Duodenal mucosa (tissue), 2 donors: ENCODE data around the gene LIMCH1.

ENCODE experiments used
- H3K27ac ChIP-seq: one replicate; pipeline ENCODE4 v1.7.0; 2013; ENCODE audit warnings: low read depth, low read length
- H3K27me3 ChIP-seq, 2 donors: one replicate each; pipeline ENCODE4 v1.7.0; 2013; ENCODE audit warnings: low read length in 2 of 2, control low read depth in 1 of 2; ENCODE audit not compliant: insufficient read depth in 2 of 2, control insufficient read depth in 1 of 2
- H3K36me3 ChIP-seq, 2 donors: one replicate each; pipeline ENCODE4 v1.7.0; 2013; ENCODE audit warnings: low read length in 2 of 2, control low read depth in 1 of 2; ENCODE audit not compliant: insufficient read depth in 2 of 2, control insufficient read depth in 1 of 2
- H3K4me1 ChIP-seq, 2 donors: one replicate each; pipeline ENCODE4 v1.7.0; 2013; ENCODE audit warnings: low read length in 2 of 2, control low read depth in 1 of 2; ENCODE audit not compliant: insufficient read depth in 2 of 2, control insufficient read depth in 1 of 2
- H3K4me3 ChIP-seq, 2 donors: one replicate each; pipeline ENCODE4 v1.7.0; 2013; ENCODE audit warnings: low read length in 2 of 2, low read depth in 1 of 2
- H3K9ac ChIP-seq, 2 donors: one replicate each; pipeline ENCODE4 v1.7.0; 2013; ENCODE audit warnings: low read length in 2 of 2, low read depth in 1 of 2
- H3K9me3 ChIP-seq, 2 donors: one replicate each; pipeline ENCODE4 v1.7.0; 2013; ENCODE audit warnings: low read length in 2 of 2, control low read depth in 1 of 2; ENCODE audit not compliant: control insufficient read depth in 1 of 2

Gene LIMCH1

GRCh38 chr4:41657561-41657960 lies 119.6 kb downstream of the LIMCH1 start:
- Histone ChIP-seq H3K9me3 (no peaks in the 10 kb centered on the region), H3K4me1 (no peaks in the 10 kb centered on the region), H3K9ac (no peak overlapping the region), H3K4me3 (no peak overlapping the region), H3K27ac (no peak overlapping the region), H3K36me3 (no peaks in the 10 kb centered on the region), H3K27me3 (no peaks in the 10 kb centered on the region)

GRCh38 chr4:41658163-41658562 lies 120.2 kb downstream of the LIMCH1 start:
- Histone ChIP-seq H3K27me3 (no peaks in the 10 kb centered on the region), H3K36me3 (no peaks in the 10 kb centered on the region), H3K9me3 (no peaks in the 10 kb centered on the region), H3K4me3 (no peak overlapping the region), H3K4me1 (no peaks in the 10 kb centered on the region), H3K27ac (no peak overlapping the region), H3K9ac (no peak overlapping the region)

GRCh38 chr4:41660352-41660751 lies 122.4 kb downstream of the LIMCH1 start:
- Histone ChIP-seq H3K27me3 (no peaks in the 10 kb centered on the region), H3K9ac (no peak overlapping the region), H3K4me1 (no peaks in the 10 kb centered on the region), H3K4me3 (no peak overlapping the region), H3K36me3 (no peaks in the 10 kb centered on the region), H3K27ac (no peak overlapping the region), H3K9me3 (no peaks in the 10 kb centered on the region)

GRCh38 chr4:41661442-41662076 lies 123.6 kb downstream of the LIMCH1 start:
- no peaks in the 10 kb centered on the region for H3K9me3 ChIP-seq
- H3K4me3 ChIP-seq = no peak overlapping the region
- no peak overlapping the region for H3K27ac ChIP-seq
- no peak overlapping the region for H3K9ac ChIP-seq
- no peaks in the 10 kb centered on the region for H3K36me3 ChIP-seq
- no peaks in the 10 kb centered on the region for H3K4me1 ChIP-seq
- no peaks in the 10 kb centered on the region for H3K27me3 ChIP-seq

GRCh38 chr4:41665636-41666207 lies 127.8 kb downstream of the LIMCH1 start:
- H3K9ac ChIP-seq = no peak overlapping the region
- H3K36me3 ChIP-seq = no peaks in the 10 kb centered on the region

GRCh38 chr4:41668024-41668423 lies 130.1 kb downstream of the LIMCH1 start:
- Histone ChIP-seq H3K4me3 (no peak overlapping the region), H3K4me1 (no peaks in the 10 kb centered on the region), H3K27ac (no peak overlapping the region), H3K9ac (no peak overlapping the region), H3K36me3 (no peaks in the 10 kb centered on the region), H3K9me3 (no peaks in the 10 kb centered on the region), H3K27me3 (no peaks in the 10 kb centered on the region)

More at GRCh38 chr4:41665636-41666207, 127.8 kb downstream of the LIMCH1 start:
- Histone ChIP-seq H3K9me3 (no peaks in the 10 kb centered on the region), H3K27ac (no peak overlapping the region), H3K4me3 (no peak overlapping the region), H3K27me3 (no peaks in the 10 kb centered on the region), H3K4me1 (no peaks in the 10 kb centered on the region)

GRCh38 chr4:41670530-41670929 lies 132.6 kb downstream of the LIMCH1 start:
- Histone ChIP-seq H3K4me3 (no peak overlapping the region), H3K4me1 (no peaks in the 10 kb centered on the region), H3K27me3 (no peaks in the 10 kb centered on the region), H3K36me3 (no peaks in the 10 kb centered on the region), H3K9me3 (no peaks in the 10 kb centered on the region), H3K27ac (no peak overlapping the region), H3K9ac (no peak overlapping the region)

- H3K9ac ChIP-seq = no peak overlapping the region
- H3K36me3 ChIP-seq = no peaks in the 10 kb centered on the region
- no peaks in the 10 kb centered on the region for H3K27me3 ChIP-seq
- H3K9me3 ChIP-seq = no peaks in the 10 kb centered on the region
- no peak overlapping the region for H3K4me3 ChIP-seq
- H3K27ac ChIP-seq = no peak overlapping the region
- H3K4me1 ChIP-seq = no peaks in the 10 kb centered on the region
Measured at GRCh38 chr4:41670982-41671381, 133.0 kb downstream of the LIMCH1 start.

GRCh38 chr4:41678086-41678816 lies 140.3 kb downstream of the LIMCH1 start:
- no peak overlapping the region for H3K9ac ChIP-seq
- no peaks in the 10 kb centered on the region for H3K9me3 ChIP-seq
- H3K4me1 ChIP-seq = no peaks in the 10 kb centered on the region
- H3K36me3 ChIP-seq = no peaks in the 10 kb centered on the region
- H3K27ac ChIP-seq = no peak overlapping the region
- H3K27me3 ChIP-seq = no peaks in the 10 kb centered on the region
- no peak overlapping the region for H3K4me3 ChIP-seq

GRCh38 chr4:41678951-41679350 lies 141.0 kb downstream of the LIMCH1 start:
- Histone ChIP-seq H3K36me3 (no peaks in the 10 kb centered on the region), H3K27ac (no peak overlapping the region), H3K4me3 (no peak overlapping the region), H3K27me3 (no peaks in the 10 kb centered on the region), H3K9me3 (no peaks in the 10 kb centered on the region), H3K9ac (no peak overlapping the region), H3K4me1 (no peaks in the 10 kb centered on the region)
